ENCODE results near the gene SLC16A10.
"Not testable (repeated sequence)": the region's sequence is repeated elsewhere in the genome, so short reads cannot be mapped to it uniquely, and the experiment has no call there.

Gene SLC16A10

DNA sequence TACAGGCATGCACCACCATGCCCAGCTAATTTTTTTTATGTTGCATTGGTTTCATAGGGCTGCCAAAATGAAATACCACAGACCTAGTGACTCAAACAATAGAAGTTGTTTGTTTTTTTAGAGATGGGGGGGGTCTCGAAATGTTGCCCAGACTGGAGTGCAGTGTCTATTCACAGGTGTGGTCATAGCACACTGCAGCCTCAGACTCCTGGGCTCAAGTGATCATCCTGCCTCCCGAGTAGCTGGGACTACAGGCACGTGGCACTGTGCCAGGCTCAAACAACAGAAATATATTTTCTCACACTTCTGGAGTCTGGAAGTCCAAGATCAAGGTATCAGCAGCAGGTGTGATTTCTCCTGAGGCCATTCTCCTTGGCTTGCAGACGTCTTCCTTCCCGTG, 6.6 kb upstream of the SLC16A10 start:
- DNase-seq (ENCODE audit: low read depth in 1 of 2, low spot score in 1 of 2), result no peak

DNA sequence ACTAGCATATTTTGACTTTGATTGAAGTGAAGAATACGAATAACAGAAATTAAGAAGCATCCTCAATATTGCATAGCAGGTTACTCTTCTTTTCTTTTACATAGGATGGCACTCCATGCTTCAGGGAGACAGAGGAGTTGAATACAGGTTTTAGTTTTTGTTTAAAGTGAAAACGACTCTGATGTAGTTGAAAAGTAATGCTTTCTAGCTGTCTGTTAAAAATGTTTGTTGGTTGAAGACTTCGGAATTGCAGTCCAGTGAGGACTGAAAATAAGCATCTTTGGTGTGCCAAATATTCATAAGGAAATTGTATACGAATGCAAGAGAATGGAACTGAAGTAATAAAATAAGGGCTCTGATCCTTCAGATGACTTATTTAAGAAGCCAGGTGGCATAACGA, 618 bp upstream of the SLC16A10 start:
- no peak for DNase-seq (ENCODE audit: low read depth in 1 of 2, low spot score in 1 of 2)

DNA sequence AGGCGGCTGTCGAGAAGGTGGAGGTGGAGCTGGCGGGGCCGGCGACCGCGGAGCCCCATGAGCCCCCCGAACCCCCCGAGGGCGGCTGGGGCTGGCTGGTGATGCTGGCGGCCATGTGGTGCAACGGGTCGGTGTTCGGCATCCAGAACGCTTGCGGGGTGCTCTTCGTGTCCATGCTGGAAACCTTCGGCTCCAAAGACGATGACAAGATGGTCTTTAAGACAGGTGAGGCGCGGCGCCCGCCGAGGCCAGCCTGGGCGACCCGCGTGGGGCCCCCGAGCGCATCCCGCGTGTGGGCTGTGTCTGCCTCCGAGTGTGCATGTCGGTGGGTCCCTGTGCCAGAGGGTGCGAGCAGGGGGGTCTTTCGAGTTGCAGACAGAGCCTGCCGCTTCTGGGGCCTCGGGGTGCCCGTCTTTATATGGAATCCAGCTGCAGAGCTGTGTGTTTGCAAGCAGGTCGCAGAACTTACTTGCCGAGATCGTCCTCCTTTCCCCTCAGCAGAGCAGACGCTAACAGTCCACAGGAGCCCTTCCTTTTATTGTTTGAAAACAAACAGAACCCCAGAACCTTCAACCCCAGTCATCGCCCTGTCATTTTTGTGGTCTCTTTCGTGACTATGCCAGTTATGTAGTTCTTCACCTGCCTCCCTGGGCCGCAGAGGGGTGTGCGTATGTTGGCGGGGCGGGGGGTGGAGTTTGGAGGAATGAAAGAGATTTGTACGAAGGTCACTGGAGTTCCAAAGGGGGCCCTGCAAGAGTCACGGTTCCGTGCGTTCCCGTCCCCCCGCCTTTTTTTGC, 766 bp downstream of the SLC16A10 start:
- DNase-seq (ENCODE audit: low read depth in 1 of 2, low spot score in 1 of 2), result peak; percentile 25 to 51

DNA sequence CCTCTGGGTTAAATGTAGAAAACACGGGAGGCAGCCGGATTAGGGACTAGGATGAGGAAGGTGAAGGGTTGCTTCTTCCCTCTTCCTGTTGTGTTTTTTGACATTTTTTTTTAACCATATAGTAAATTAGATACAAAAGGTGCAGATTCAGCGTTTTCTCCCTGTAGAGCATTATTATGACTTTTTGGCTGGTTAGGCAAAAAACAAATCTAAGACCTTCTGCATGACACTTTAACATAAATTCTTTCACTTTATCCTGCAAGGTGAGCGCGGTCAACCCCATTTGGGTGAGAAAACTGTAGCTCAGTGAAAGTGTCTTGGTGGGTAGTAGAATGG, 1.3 kb downstream of the SLC16A10 start:
- DNase-seq (ENCODE audit: low read depth in 1 of 2, low spot score in 1 of 2), result no peak

DNA sequence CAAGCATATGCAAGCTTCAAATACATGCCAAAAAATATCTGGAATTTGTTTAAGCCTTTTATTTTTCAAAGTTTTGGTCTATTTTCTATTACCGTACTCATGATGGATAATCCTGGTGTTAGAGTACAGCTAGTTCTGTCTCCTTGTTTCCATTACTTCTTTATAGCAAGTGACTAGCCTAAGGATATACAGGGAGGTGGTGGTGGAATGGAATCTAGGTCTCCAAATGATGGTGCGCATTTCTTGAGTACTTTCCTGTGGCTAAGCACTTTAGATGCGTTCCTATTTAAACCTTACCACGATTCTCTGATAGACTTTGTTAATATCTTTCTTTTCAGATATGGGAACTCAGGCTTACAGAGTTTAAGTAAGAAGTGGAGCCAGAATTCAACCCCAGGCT, 3.5 kb downstream of the SLC16A10 start:
- no peak for DNase-seq (ENCODE audit: low read depth in 1 of 2, low spot score in 1 of 2)

DNA sequence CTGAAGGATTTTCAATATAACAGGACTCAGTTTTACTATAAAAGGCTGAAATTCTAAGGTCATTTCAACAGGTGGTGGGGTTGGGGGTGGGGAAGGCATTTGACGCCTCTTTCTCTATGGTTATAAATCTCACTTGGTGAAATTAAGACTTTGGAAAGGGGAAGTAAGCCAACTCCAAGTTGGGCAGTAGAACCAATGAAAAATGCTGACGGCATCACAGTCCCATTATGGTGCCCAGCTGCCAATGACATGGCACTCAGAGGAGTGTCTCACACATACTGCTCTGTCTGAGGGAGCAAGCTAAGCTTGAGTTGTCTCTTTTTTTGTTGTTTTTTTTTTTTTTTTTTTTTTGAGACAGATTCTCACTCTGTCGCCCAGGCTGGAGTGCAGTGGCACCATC, 4.7 kb downstream of the SLC16A10 start:
- no peak for DNase-seq (ENCODE audit: low read depth in 1 of 2, low spot score in 1 of 2)

DNA sequence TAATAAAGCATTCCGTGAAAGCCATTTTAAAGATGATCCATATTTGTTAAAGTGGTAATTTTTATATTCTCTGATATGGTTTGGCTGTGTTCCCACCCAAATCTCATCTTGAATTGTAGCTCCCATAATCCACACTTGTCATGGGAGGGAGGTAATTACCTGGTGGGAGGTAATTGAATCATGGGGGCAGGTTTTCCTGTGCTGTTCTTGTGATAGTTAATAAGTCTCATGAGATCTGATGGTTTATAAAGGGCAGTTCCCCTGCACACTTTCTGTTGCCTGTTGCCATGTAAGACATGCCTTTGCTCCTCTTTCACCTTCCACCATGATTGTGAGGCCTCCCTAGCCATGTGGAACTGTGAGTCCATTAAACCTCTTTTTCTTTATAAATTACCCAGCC, 8.2 kb downstream of the SLC16A10 start:
- DNase-seq (ENCODE audit: low read depth in 1 of 2, low spot score in 1 of 2), result not testable (repeated sequence)

DNA sequence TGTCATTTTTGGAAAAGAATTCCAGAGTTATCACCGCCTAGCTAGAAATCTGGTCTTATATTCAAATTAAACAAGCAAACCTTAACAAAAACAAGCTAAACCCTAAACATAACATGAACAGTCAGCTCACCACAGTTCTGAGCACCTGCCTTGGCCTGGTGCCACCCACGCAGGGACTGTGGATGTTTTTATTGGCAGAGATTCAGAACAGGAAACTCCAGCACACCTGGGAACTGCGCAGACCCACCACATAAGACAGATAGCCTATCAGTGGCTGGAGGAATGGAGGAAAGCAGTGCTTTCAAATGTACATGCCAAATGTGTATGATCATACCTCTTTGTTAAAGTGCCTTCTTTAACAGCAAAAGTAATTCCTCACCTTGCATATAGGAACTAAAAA, 8.9 kb downstream of the SLC16A10 start:
- peak in 1 of 2 donors; percentile 23 for DNase-seq (ENCODE audit: low read depth in 1 of 2, low spot score in 1 of 2)

DNA sequence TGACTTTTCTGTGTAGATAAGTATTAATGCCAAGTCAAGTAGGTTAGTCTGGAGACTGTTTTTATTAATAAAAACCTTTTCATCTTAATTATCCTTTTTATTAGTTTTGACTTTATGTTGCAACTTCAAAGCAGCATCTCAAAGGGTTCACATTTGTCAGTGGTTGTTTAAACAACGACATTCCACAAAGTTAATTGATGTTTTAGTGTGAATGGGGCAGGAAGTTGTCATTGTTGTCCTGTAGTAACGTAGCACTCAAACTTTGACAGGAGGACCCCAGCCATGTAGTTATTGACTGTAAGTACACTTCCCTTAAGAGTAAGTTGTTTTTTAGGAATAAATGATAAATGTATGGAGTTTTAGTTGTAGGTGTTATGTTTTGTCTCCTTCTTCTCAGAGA, 11.3 kb downstream of the SLC16A10 start:
- no peak for DNase-seq (ENCODE audit: low read depth in 1 of 2, low spot score in 1 of 2)

DNA sequence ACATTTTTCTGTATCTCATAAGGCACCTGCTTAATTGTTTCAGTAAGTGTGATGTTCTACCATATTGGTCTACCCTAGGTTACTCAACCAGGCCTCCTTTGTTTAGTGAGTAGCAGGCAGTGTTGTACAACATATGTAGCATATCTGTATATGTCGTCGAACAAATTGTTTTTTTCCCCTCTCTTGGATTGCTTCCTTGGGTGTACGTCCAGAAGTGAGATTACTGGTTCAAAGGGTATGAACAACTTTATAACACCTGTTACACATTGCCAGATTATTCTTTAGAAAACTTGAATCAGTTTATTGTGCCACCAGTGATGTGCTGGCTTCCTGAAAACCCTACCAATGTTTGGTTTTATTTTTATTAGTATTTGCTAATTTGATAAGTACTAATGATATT, 14.7 kb downstream of the SLC16A10 start:
- DNase-seq (ENCODE audit: low read depth in 1 of 2, low spot score in 1 of 2), result no peak

DNA sequence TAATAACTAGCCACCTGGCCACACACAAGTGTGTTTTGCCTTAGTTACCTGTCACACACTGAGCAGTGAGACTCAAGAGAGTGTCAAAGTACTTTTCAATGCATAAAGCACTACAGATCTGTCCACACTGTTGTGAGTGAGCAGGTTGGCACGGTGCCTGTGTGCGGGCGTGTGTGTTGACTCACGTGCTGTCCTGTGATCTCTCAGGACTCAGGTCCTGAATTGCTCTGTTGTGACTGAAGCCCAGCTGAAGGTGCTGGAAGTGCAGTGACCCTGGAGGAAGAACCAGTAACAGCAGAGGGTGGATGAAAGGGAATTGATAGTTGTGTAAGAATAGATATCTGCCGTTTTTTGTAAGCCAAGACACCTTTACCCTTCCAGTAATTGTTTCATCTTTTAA, 18.3 kb downstream of the SLC16A10 start:
- peak in 1 of 2 donors; percentile 3 for DNase-seq (ENCODE audit: low read depth in 1 of 2, low spot score in 1 of 2)

DNA sequence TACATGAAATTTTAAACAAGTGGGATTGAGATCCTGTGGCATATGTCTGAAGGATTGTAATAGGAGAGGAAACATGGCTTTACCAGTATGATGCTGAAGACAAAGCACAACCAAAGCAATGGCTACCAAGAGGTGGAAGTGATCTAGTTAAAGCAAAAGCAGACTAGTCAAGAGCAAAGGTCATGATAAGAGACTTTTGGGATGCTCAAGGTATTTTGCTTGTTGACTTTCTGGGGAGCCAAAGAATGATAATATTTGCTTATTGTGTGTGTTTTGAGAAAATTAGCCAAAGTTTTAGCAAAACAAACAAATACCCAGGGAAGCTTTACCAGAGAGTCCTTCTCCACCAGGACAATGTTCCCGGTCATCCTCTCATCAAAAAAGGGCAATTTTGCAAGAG, 20.3 kb downstream of the SLC16A10 start:
- no peak for DNase-seq (ENCODE audit: low read depth in 1 of 2, low spot score in 1 of 2)

DNA sequence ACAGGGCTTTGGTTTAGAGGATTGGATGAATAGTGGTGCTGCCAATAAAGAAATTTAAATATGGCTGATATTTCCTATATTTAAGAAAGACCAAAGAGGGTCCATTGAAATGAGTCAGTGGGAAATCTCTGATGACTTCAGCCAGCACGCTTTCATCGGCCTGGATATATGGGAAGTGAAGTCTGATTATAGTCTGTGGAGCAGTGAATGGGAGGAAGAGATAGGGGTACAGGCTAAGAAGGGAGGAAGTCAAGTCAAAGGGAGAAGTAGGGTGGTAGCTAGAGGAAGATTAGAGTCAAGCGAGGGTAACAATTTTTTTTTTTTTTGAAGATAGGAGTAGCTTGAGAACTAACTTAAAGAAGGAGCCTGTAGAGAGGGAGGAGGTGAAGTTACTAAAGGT, 22.7 kb downstream of the SLC16A10 start:
- DNase-seq (ENCODE audit: low read depth in 1 of 2, low spot score in 1 of 2), result no peak

DNA sequence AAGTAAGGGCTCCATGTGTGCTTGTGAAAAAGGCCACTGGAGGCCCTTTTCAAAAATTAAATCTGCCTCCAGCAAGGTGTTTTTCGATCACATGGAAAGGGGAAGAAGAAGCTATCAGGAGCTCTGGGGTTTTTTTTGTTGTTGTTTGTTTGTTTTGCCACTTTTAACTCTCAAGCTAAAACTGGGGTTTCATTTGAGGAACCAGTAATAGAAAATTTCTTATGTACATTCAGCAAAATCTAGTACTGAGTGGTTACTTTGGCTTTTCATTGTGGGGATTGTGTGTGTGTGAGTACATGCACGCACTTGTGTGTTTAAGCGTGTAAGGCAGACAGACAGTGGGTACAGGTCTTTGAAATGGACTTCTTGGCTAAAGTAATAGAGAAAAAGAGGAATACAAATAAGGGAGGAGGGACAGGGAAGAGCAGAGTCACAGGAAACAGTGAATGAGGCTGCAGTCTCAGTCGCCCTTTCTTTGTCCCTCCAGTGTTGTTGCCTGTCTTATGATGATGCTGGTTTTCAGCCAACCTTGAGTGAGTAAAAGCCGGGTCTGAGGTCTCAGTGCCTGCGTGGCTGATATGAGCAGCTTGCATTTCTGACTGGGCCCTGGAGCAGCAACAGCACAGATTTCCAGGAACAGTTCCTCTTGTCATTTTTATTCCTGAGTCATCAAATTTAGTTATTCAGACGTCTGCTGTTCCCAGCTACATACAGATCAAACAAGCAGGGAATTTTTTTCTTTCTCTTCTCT, 26.2 kb downstream of the SLC16A10 start:
- DNase-seq (ENCODE audit: low read depth in 1 of 2, low spot score in 1 of 2), result no peak

DNA sequence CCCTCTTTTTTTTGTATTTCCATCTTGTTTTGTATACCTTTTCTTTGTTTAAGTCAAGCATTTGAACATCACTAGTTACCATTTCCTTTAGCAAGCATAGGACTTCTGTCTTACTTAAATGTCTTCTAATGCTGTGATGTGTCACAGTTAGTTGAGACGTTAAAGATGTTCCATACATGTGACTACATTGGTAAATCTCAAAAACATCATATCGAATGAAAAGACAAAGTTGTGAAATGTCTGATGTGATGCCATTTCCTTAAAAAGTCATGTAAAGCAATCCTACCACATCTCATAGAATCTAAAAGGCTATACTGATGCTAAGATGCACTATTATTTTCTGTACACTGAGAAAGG, 26.8 kb downstream of the SLC16A10 start:
- DNase-seq (ENCODE audit: low read depth in 1 of 2, low spot score in 1 of 2), result no peak

DNA sequence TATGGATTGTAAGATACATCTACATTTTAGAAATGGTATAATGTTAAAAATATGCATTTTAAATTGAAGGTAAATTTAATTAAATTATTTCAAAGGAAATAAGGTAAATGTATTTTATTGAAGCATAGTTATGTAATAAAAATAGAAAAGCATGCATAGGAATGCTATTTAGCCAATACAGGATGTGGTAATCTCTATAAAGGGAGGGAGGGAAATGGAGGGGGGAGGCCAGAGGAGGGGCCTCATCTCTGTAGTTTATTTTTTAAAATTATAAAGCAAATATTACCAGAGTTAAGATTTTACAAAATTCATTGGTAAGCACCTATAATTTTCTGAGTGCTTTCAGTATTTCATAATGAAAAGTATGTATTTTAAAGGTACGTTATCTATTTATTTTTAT, 27.2 kb downstream of the SLC16A10 start:
- DNase-seq (ENCODE audit: low read depth in 1 of 2, low spot score in 1 of 2), result no peak

DNA sequence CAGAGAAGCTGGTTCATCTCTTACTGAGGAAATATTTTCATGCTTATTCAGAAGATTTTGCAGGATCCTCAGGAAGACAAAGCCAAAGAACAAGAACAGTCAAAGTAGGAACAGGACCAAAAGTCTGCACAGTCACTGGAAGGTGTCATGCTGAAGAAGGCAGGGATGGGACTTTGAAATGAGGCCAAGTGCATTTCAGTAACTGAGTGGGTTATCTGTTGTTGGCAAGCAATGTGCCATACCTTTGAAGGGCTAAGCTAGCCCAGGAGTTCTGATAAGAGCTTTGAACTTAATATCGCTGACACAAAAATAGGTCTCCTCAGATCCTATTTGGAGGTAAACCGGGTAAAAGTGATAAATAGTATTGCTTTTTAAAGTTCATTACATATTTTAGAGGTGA, 31.5 kb downstream of the SLC16A10 start:
- no peak for DNase-seq (ENCODE audit: low read depth in 1 of 2, low spot score in 1 of 2)

DNA sequence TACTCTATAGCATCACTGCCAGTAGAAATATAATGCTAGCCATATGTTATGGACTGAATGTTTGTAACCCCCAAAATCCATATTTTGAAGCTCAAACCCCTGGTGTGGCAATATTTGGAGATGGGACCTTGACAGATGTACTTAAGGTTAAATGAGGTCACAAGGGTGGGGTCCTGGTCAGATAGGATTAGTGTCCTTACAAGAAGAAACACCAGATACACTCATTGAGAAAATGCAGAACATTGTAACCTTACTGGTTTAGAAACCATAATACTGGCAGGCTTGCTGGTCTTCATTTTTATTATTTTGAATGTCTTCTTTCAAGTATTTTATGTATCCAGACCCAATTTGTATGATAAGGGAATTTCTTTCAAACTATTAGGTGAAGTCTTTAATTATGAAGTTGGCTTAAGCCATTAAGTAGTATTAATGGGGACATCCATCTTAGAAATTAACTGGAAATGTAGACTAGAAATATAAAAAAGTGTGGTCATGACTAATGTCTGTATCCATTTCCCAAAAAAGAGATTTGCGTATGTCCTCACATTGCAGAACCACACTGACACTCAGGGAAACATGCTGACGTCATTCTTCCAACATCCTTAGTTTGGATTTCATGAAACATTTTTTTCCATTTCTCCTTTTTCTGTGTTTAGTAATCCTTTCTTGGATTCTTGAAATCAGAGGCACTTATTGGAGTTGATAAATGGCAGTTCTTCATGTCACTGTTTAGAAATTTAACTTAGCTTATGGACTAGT, 32.4 kb downstream of the SLC16A10 start:
- DNase-seq (ENCODE audit: low read depth in 1 of 2, low spot score in 1 of 2), result no peak

DNA sequence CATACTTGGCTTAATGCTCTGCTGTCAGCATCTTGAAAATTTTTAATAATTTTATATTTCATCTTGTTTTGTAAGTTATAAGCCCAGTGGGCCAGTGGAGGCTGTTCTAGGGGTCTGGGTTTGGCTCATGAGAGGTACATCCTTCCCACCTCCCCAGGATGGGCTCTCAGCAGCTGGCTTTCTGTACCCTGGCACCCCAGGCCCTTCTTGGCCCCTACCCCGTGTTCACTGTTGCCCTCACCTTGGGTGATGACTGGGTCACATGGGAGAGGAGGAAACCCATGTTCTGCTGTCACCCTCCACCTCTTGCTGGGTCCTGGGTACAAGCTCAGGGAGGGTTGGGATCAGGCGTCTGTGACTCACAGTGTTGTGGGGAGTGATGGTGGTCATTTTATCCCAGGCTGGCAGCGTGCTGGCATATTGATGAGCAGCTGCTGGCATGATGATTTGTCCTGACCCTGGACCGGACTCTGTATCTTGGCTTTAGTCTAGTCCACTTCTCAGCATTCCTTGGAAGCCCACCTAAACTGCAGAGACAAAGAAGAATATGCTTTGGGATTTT, 34.6 kb downstream of the SLC16A10 start:
- DNase-seq (ENCODE audit: low read depth in 1 of 2, low spot score in 1 of 2), result no peak

DNA sequence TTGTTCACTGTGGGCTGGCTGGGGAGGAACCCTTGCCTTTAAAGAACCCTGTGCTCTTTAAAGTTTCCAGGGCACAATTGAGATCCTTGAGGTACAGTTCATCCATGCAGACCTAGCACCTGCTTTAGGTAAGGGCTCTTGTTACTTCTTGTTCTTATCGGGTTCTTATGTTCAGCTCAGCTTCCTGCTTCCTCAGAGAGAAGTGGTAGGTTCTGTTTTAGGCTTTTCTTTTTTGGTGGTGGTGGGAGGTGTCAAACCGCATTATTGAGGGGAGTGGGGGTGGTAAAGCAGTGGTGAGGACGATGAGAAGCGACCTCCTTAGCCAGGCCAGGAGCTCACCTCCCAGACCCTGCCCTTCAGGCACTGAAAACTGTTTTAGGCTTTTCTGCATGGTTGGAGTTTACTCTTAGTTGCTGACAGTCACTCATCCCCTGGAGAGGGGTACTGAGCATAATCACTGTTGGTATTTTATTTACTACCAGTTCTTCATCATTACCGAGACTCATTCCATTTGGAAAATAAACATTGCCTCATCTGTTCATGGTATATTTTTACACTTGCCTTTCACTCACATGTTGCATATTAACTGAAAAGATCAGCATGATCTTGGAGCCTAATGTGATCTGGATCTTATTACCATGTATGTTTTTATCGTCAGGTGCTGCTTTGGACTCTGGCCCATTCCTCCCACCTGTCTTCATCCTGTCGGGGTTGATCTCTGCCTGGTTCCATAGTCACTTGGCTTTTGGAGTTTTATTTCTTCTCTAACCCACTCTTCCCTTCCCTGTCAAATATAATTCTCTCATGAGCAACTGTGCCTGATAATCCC, 35.4 kb downstream of the SLC16A10 start:
- no peak for DNase-seq (ENCODE audit: low read depth in 1 of 2, low spot score in 1 of 2)

DNA sequence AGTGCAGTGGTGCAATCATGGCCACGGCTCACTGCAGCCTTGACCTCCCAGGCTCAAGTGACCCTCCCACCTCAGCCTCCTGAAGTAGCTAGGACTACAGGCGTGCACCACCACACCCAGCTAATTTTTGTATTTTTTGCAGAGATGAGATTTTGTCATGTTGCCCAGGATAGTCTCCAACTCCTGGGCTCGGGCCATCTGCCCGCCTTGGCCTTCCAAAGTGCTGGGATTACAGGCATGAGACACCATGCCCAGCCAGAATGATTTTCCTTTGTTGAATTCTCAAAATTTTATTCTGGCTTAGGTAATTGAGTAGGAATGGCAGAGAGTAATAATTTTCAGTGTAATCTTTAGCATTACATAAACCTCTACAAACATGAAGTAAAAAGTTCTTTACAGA, 37.1 kb downstream of the SLC16A10 start:
- no peak for DNase-seq (ENCODE audit: low read depth in 1 of 2, low spot score in 1 of 2)
